ENCODE measurements around the gene ST3GAL3.
A peak's percentile ranks its signal among the peaks of the same experiment; 100 is the strongest.

The ST3GAL3 gene

GRCh38 chr1:43854473-43854872 is 147.1 kb downstream of the ST3GAL3 start:
- no peak for DNase-seq

GRCh38 chr1:43856188-43856587 is 148.9 kb downstream of the ST3GAL3 start:
- DNase-seq: no peak

- DNase-seq: no peak
These were observed 149.8 kb downstream of the ST3GAL3 start for GRCh38 chr1:43857163-43857562.

- DNase-seq: peak; percentile 39
These were observed 151.0 kb downstream of the ST3GAL3 start for GRCh38 chr1:43858324-43858723.

- no peak for DNase-seq
These were observed 154.0 kb downstream of the ST3GAL3 start for GRCh38 chr1:43861337-43861736.

- DNase-seq: no peak
These were observed 154.8 kb downstream of the ST3GAL3 start for GRCh38 chr1:43861988-43862735.

- no peak for DNase-seq
These were observed 157.0 kb downstream of the ST3GAL3 start for GRCh38 chr1:43864111-43865045.

- no peak for DNase-seq
These were observed 158.9 kb downstream of the ST3GAL3 start for GRCh38 chr1:43866201-43866600.

GRCh38 chr1:43867976-43868740 is 160.8 kb downstream of the ST3GAL3 start:
- DNase-seq: no peak

GRCh38 chr1:43868741-43869067 is 161.4 kb downstream of the ST3GAL3 start:
- DNase-seq: peak; percentile 51

- DNase-seq: no peak
These were observed 163.0 kb downstream of the ST3GAL3 start for GRCh38 chr1:43870306-43870705.

GRCh38 chr1:43871181-43871910 is 164.0 kb downstream of the ST3GAL3 start:
- no peak for DNase-seq

GRCh38 chr1:43872280-43872679 is 164.9 kb downstream of the ST3GAL3 start:
- no peak for DNase-seq

GRCh38 chr1:43873851-43874250 is 166.5 kb downstream of the ST3GAL3 start:
- no peak for DNase-seq

GRCh38 chr1:43874716-43875115 is 167.4 kb downstream of the ST3GAL3 start:
- DNase-seq: no peak

GRCh38 chr1:43875331-43875730 is 168.0 kb downstream of the ST3GAL3 start:
- no peak for DNase-seq

- no peak for DNase-seq
These were observed 169.8 kb downstream of the ST3GAL3 start for GRCh38 chr1:43877101-43877500.

- DNase-seq: no peak
These were observed 171.1 kb downstream of the ST3GAL3 start for GRCh38 chr1:43878440-43878839.

GRCh38 chr1:43878854-43879253 is 171.5 kb downstream of the ST3GAL3 start:
- DNase-seq: no peak

GRCh38 chr1:43879414-43879813 is 172.1 kb downstream of the ST3GAL3 start:
- no peak for DNase-seq

- DNase-seq: no peak
These were observed 172.7 kb downstream of the ST3GAL3 start for GRCh38 chr1:43879996-43880395.

- DNase-seq: no peak
These were observed 173.3 kb downstream of the ST3GAL3 start for GRCh38 chr1:43880604-43881003.

GRCh38 chr1:43881415-43881814 is 174.1 kb downstream of the ST3GAL3 start:
- DNase-seq: no peak

All from NCI-H2171 (cell line).